Measurements from ENCODE around the gene CTBP1. TPM values are rescaled to one million over a fixed set of nuclear protein-coding genes. Genes with fewer than 3 reads are reported as not detected.
A peak's percentile ranks its signal among the peaks of the same experiment; 100 is the strongest.

CTBP1 gene
- total RNA-seq, 8 experiments from 2014 or later: 120 to 180 (median 146) TPM

DNA sequence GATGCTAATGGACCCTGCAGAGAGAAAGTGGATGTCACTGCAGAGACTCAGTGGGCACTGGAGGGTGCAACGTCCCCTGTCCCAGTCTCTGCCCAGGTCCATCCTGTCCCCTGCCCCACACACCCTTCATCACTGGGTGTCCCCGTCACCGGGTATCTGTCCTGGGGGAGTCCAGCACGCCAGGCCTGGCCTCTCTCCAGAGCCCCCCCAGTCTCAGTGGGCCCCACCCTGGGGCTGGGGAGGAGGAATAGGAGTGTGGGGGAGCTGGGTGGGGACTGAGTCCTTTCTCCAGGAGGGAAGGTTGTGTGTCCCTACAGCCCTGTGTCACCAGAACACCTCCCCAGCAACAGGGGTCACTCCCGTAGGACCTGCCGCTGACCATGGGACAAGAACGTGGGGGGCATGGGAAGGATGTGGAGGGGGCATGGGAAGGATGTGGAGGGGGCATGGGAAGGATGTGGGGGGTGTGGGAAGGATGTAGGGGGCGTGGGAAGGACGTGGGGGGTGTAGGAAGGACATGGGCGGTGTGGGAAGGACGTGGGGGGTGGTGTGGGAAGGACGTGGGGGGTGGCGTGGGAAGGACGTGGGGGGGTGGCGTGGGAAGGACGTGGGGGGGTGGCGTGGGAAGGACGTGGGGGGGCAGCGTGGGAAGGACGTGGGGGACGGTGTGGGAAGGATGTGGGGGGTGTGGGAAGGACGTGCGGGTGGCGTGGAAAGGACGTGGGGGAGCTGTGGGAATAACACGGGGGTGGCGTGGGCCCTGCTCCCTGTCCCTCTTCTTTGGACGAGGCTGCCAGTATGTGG, 55.5 kb downstream of the CTBP1 start:
- in situ Hi-C loops (cut with MboI; ENCODE audit: low pct_unique_long_range_greater_than_20kb in 2 of 9, low sequenced_read_pairs in 9 of 9, unreplicated experiment in 9 of 9): no loop called here
- 50% methylated on average over 2 of the region's 28 CpGs; no CpG with 5 or more reads in 9 of the 10 experiments for WGBS, 10 experiments
- no peak overlapping the region for H3K27ac ChIP-seq

DNA sequence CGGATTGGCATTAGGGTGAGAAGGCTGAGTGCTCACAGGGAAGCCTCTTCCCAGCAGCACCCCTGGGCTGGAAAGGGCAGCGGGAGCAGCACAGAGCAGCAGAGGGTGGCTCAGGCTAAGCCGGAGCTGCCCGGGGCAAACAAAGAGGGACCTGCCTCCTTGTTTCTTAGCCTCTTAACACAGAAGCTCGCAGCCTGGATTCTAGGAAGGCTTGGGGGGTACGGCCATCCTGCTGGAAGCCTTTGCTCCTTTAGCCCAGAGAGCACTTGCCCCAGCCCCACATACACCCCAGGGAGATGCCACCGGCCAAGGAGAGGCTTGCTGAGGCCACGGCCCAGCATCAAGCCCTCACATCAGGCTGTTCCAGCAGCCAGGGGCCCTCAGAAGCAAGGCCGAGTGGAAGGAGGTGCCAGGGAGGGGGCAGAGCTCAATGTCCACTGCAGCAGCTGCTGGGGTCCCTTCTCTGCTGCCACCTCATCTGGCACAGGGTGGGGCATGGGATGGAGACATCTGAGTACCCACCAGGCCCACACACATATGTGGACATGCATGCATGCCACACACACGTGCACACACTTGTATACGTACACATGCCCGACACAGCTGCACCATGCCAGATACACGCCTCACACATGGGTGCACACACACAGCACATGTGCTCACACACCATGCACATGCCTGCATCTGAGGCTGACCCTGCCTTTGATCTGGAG, 56.3 kb downstream of the CTBP1 start:
- no peak overlapping the region for H3K27ac ChIP-seq
- peak; percentile 27 to 69 (median 62) for ATAC-seq (replicated peaks in 6 of 8)
- no peaks in the 10 kb centered on the region for H3K4me1 ChIP-seq (replicated peaks in 1 of 2)
- H3K4me3 ChIP-seq: no peak overlapping the region
- WGBS, 10 experiments: 9 to 92% (median 66%) methylated on average over 1 to 7 of the region's 13 CpGs; no CpG with 5 or more reads in 4 of the 10 experiments
- in situ Hi-C loops (cut with MboI; ENCODE audit: low pct_unique_long_range_greater_than_20kb in 2 of 9, low sequenced_read_pairs in 9 of 9, unreplicated experiment in 9 of 9): no loop called here

More for the DNA sequence above, 55.5 kb downstream of the CTBP1 start:
- Histone ChIP-seq H3K4me1 (replicated peaks in 1 of 2) (no peaks in the 10 kb centered on the region), H3K4me3 (no peak overlapping the region)
- no peak for ATAC-seq (replicated peaks in 6 of 8)

- in situ Hi-C loops (cut with MboI; ENCODE audit: low pct_unique_long_range_greater_than_20kb in 2 of 9, low sequenced_read_pairs in 9 of 9, unreplicated experiment in 9 of 9): no loop called here
- WGBS, 10 experiments: 0 to 100% (median 50%) methylated on average over 1 to 2 of the region's 4 CpGs; no CpG with 5 or more reads in 3 of the 10 experiments
- Histone ChIP-seq H3K4me1 (replicated peaks in 1 of 2) (no peaks in the 10 kb centered on the region), H3K27ac (no peak overlapping the region), H3K4me3 (no peak overlapping the region)
- peak; percentile 76 to 98 (median 94) for ATAC-seq (replicated peaks in 6 of 8)
Measured at GRCh38 chr4:1192091-1192492, 56.8 kb downstream of the CTBP1 start.

DNA sequence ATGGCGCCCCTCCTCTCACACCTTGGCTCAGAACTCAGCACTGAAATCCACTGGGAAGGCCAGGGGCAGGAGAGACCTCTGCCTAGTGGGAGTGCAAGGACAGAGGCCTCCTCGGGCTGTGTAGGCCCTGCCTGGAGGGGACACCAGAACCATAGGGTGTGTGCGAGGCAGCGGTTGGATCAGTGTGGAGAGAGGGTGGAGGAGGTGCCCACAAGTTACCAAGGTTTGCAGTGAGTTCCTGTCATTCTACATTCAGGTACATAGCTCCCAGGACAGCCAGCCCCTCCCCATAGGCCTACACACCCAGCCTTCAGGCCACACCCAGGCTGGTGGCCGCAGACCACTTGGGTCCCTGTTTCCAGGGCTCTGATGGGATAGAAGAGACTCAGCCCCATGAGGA, 57.3 kb downstream of the CTBP1 start:
- H3K4me3 ChIP-seq: no peak overlapping the region
- H3K27ac ChIP-seq: no peak overlapping the region
- WGBS, 10 experiments: 55 to 100% (median 74%) methylated on average over 1 to 3 of the region's 5 CpGs; no CpG with 5 or more reads in 4 of the 10 experiments
- no peaks in the 10 kb centered on the region for H3K4me1 ChIP-seq (replicated peaks in 1 of 2)
- no peak for ATAC-seq (replicated peaks in 6 of 8)
- in situ Hi-C loops (cut with MboI; ENCODE audit: low pct_unique_long_range_greater_than_20kb in 2 of 9, low sequenced_read_pairs in 9 of 9, unreplicated experiment in 9 of 9): no loop called here

- Histone ChIP-seq H3K4me3 (no peak overlapping the region), H3K27ac (no peak overlapping the region), H3K4me1 (replicated peaks in 1 of 2) (no peaks in the 10 kb centered on the region)
- 11 to 57% (median 38%) methylated on average over 1 of the region's 1 CpG; no CpG with 5 or more reads in 5 of the 10 experiments for WGBS, 10 experiments
- ATAC-seq (replicated peaks in 6 of 8): peak in 3 of 8 experiments; percentile 8 to 41 (median 9)
- in situ Hi-C loops (cut with MboI; ENCODE audit: low pct_unique_long_range_greater_than_20kb in 2 of 9, low sequenced_read_pairs in 9 of 9, unreplicated experiment in 9 of 9): no loop called here
Measured at GRCh38 chr4:1187182-1187581, 61.7 kb downstream of the CTBP1 start.

GRCh38 chr4:1183985-1184773, 64.8 kb downstream of the CTBP1 start:
- no peak for ATAC-seq (replicated peaks in 6 of 8)
- no peak overlapping the region for H3K4me3 ChIP-seq
- WGBS, 10 experiments: 51 to 82% (median 62%) methylated on average over 3 to 6 of the region's 6 CpGs
- no peak overlapping the region for H3K27ac ChIP-seq
- in situ Hi-C loops (cut with MboI; ENCODE audit: low pct_unique_long_range_greater_than_20kb in 2 of 9, low sequenced_read_pairs in 9 of 9, unreplicated experiment in 9 of 9): no loop called here
- H3K4me1 ChIP-seq (replicated peaks in 1 of 2): no peaks in the 10 kb centered on the region

DNA sequence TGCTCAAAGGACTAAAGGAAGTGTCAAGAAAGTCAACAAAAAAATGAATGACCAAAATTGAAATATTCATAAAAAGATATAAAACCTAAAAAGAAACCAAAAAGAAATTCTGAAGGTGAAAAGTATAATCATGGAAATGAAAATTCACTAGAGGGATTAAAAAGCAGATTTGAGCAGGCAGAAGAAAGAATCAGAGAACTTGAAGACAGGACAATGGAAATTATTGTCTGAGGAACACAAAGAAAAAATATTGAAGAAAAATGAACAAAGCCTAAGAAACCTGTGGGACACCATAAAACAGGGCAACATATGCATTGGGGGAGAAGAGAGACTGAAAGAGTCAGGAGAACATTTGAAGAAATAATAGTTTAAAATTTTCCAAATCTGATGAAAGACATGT, 66.6 kb downstream of the CTBP1 start:
- no peaks in the 10 kb centered on the region for H3K4me1 ChIP-seq (replicated peaks in 1 of 2)
- no peak overlapping the region for H3K4me3 ChIP-seq
- ATAC-seq (replicated peaks in 6 of 8): no peak
- in situ Hi-C loops (cut with MboI; ENCODE audit: low pct_unique_long_range_greater_than_20kb in 2 of 9, low sequenced_read_pairs in 9 of 9, unreplicated experiment in 9 of 9): no loop called here
- H3K27ac ChIP-seq: no peak overlapping the region

- no peak for ATAC-seq (replicated peaks in 6 of 8)
- Histone ChIP-seq H3K4me3 (no peak overlapping the region), H3K4me1 (replicated peaks in 1 of 2) (no peaks in the 10 kb centered on the region), H3K27ac (no peak overlapping the region)
- in situ Hi-C loops (cut with MboI; ENCODE audit: low pct_unique_long_range_greater_than_20kb in 2 of 9, low sequenced_read_pairs in 9 of 9, unreplicated experiment in 9 of 9): no loop called here
Measured at GRCh38 chr4:1180663-1181062, 68.3 kb downstream of the CTBP1 start.

- H3K4me1 ChIP-seq (replicated peaks in 1 of 2): no peaks in the 10 kb centered on the region
- 80% methylated on average over 1 of the region's 1 CpG; no CpG with 5 or more reads in 8 of the 10 experiments for WGBS, 10 experiments
- H3K27ac ChIP-seq: no peak overlapping the region
- in situ Hi-C loops (cut with MboI; ENCODE audit: low pct_unique_long_range_greater_than_20kb in 2 of 9, low sequenced_read_pairs in 9 of 9, unreplicated experiment in 9 of 9): no loop called here
- ATAC-seq (replicated peaks in 6 of 8): no peak
- no peak overlapping the region for H3K4me3 ChIP-seq
Measured at GRCh38 chr4:1179976-1180375, 69.0 kb downstream of the CTBP1 start.

GRCh38 chr4:1179089-1179441, 69.9 kb downstream of the CTBP1 start:
- in situ Hi-C loops (cut with MboI; ENCODE audit: low pct_unique_long_range_greater_than_20kb in 2 of 9, low sequenced_read_pairs in 9 of 9, unreplicated experiment in 9 of 9): no loop called here
- no peak overlapping the region for H3K27ac ChIP-seq
- ATAC-seq (replicated peaks in 6 of 8): no peak
- no peak overlapping the region for H3K4me3 ChIP-seq
- H3K4me1 ChIP-seq (replicated peaks in 1 of 2): no peaks in the 10 kb centered on the region
- 67 to 93% (median 84%) methylated on average over 2 to 6 of the region's 7 CpGs; no CpG with 5 or more reads in 4 of the 10 experiments for WGBS, 10 experiments

- Histone ChIP-seq H3K4me3 (no peak overlapping the region), H3K27ac (no peak overlapping the region), H3K4me1 (replicated peaks in 1 of 2) (peaks cover under 1 to 3% of the 10 kb centered on the region in 2 donors)
- no peak for ATAC-seq (replicated peaks in 6 of 8)
- WGBS, 10 experiments: 60 to 100% (median 83%) methylated on average over 1 to 5 of the region's 11 CpGs; no CpG with 5 or more reads in 4 of the 10 experiments
- in situ Hi-C loops (cut with MboI; ENCODE audit: low pct_unique_long_range_greater_than_20kb in 2 of 9, low sequenced_read_pairs in 9 of 9, unreplicated experiment in 9 of 9): no loop called here
Measured at GRCh38 chr4:1178300-1179088, 70.4 kb downstream of the CTBP1 start.

DNA sequence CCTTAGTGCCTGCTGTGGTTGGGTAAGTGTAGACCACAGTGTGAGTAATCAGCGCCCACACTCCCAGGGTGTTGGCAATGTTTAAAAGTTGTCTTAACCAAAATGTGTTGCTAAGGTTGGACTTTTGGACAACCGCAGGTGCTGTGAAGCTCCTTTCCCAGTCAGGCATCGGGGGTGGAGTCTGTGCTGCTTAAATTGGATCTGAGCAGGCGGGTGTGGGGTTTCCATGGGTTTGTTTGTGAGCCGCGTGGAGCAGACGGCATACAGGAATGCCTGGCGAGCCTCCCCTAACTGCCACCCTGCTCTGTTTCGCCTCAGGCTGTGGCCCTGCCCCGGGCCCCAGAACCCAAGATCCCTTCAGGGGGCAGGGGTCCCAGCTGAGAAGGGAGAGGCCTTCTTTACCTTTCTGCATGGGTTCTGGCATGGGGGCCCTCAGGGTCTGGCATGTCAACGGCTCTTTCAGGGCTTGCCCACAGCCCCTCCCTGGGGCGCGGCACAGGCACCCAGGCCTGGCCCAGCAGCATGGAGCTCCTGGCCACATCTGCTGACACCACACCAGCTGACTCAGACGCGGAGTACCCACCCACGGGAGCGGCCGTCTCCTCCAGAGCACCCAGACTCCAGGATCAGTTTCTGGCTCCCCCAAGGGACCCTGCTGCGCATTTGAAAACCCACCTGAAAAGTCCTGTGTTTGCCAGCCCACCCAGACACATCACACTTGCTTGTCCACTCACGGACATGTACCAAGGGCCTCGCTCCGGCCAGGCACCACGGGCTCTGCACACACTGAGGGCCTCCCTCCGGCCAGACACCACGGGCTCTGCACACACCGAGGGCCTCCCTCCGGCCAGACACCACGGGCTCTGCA, 71.4 kb downstream of the CTBP1 start:
- Histone ChIP-seq H3K4me3 (no peak overlapping the region), H3K27ac (no peak overlapping the region), H3K4me1 (replicated peaks in 1 of 2) (peaks cover 7 to 10% of the 10 kb centered on the region in 2 donors)
- peak in 3 of 8 experiments; percentile 76 to 87 (median 82) for ATAC-seq (replicated peaks in 6 of 8)
- WGBS, 10 experiments: 21 to 100% (median 81%) methylated on average over 1 to 8 of the region's 28 CpGs; no CpG with 5 or more reads in 5 of the 10 experiments
- in situ Hi-C loops (cut with MboI; ENCODE audit: low pct_unique_long_range_greater_than_20kb in 2 of 9, low sequenced_read_pairs in 9 of 9, unreplicated experiment in 9 of 9): no loop called here
